ENCODE measurements around the gene EMILIN2. TPM values are rescaled to one million over a fixed set of nuclear protein-coding genes. Genes with fewer than 3 reads are reported as not detected.
"Not testable (repeated sequence)": the region's sequence is repeated elsewhere in the genome, so short reads cannot be mapped to it uniquely, and the experiment has no call there.

Gene EMILIN2
- total RNA-seq, 1 donor from 2014 or later, result 0.53 TPM

GRCh38 chr18:2843146-2843545 is 3.7 kb upstream of the EMILIN2 start:
- DNase-seq (ENCODE audit: low spot score), result peak; percentile 21

GRCh38 chr18:2845172-2845571 is 1.6 kb upstream of the EMILIN2 start:
- DNase-seq (ENCODE audit: low spot score), result peak; percentile 26

More at GRCh38 chr18:2843146-2843545, 3.7 kb upstream of the EMILIN2 start:
- no peak for ATAC-seq

GRCh38 chr18:2847317-2848246 is 776 bp downstream of the EMILIN2 start:
- ATAC-seq (peak; percentile 19), DNase-seq (ENCODE audit: low spot score) (peak; percentile 42)

More at GRCh38 chr18:2845172-2845571, 1.6 kb upstream of the EMILIN2 start:
- no peak for ATAC-seq

GRCh38 chr18:2848247-2849246 is 1.7 kb downstream of the EMILIN2 start:
- no peak for ATAC-seq
- peak; percentile 7 for DNase-seq (ENCODE audit: low spot score)

GRCh38 chr18:2850816-2851215 is 4.0 kb downstream of the EMILIN2 start:
- DNase-seq (ENCODE audit: low spot score) (peak; percentile 14), ATAC-seq (no peak)

GRCh38 chr18:2851771-2852170 is 5.0 kb downstream of the EMILIN2 start:
- DNase-seq (ENCODE audit: low spot score) (no peak), ATAC-seq (no peak)

DNA sequence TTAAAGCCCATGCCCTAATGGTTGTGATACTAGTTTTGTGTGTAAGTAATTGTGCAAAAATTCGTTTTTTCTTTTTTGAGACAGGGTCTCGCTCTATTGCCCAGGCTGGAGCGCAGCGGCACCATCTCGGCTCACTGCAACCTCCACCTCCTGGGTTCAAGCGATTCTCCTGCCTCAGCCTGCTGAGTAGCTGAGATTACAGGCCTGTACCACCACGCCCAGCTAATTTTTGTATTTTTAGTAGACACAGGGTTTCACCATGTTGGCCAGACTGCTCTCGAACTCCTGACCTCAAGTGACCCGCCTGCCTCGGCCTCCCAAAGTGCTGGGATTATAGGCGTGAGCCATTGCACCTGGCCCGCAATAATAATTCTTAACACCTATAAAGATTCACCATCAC is 5.7 kb downstream of the EMILIN2 start:
- DNase-seq (ENCODE audit: low spot score), result peak; percentile 10
- ATAC-seq, result not testable (repeated sequence)

GRCh38 chr18:2853173-2853925 is 6.5 kb downstream of the EMILIN2 start:
- no peak for ATAC-seq
- peak; percentile 22 for DNase-seq (ENCODE audit: low spot score)

DNA sequence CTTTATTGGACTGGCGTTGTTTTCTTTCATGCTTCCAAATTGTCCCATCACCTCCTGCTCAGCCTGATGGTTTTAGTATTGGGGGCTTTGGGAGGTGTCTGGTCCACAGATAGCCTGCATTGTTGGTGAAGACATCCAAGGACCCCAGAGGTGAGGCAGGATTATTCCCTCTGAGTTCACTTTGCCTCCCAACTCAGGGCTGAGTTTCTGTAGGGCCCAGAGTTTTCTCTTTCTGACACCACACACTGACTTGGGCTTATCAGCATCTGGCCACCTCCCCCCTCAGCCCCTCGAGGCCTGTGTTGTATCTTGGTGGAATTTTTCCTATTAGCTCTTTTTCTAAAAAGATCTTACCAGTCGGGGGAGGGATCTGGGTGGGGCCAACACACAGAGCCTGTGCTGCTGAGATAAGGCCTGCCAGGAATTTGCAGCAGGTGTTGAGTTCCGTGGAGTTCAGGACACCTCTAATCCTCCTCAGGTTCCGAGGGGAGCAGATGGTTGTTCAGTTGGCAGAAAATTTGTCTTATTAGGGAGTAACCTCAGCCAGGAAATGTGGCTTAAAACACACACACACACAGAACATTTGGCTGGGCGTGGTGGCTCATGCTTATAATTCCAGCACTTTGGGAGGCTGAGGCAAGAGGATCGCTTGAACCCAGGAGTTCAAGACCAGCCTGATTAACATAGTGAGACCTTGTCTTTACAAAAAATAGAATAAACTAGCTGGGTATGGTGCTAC is 7.3 kb downstream of the EMILIN2 start:
- ATAC-seq (no peak), DNase-seq (ENCODE audit: low spot score) (peak; percentile 10)

GRCh38 chr18:2854875-2855274 is 8.1 kb downstream of the EMILIN2 start:
- DNase-seq (ENCODE audit: low spot score), result peak; percentile 22
- no peak for ATAC-seq

DNA sequence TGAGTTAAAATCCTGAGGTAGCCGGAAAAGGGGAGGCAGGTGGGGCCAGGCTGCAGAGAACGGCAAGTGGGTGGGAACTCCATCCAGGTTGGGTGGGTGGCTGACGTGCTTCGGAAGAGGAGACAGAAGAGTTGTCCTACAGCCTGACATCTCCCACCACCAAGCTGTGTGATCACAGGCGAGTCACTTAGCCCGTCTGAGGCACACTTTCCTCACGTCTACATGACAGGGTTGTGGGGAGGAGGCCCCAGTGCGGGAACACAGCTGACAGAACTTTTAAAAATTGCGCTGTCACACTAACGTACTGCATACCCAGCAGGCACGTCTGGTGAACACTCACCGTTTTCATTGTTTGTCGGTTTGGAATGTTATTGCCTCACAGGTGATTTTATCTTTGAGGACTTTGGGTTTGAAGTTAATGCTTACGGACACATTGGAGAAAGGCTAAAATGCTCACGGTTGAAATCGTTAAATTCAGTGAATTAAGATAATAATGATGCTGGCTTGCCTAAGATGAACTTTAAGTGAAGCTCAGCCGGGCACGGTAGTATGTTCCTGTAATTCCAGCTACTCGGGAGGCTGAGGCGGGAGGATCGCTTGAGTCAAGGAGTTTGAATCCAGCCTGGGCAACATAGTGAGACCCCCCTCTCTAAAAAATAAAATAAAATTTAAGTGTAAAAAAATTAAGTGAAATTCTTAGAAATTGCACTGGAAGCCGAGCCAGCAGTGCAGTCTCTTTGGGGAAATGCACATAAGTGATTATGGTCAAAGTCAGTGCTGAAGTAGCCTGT is 8.9 kb downstream of the EMILIN2 start:
- no peak for ATAC-seq

GRCh38 chr18:2856547-2857170 is 9.9 kb downstream of the EMILIN2 start:
- ATAC-seq (no peak), DNase-seq (ENCODE audit: low spot score) (peak; percentile 3)

More for the DNA sequence above, 8.9 kb downstream of the EMILIN2 start:
- peak; percentile 32 for DNase-seq (ENCODE audit: low spot score)

DNA sequence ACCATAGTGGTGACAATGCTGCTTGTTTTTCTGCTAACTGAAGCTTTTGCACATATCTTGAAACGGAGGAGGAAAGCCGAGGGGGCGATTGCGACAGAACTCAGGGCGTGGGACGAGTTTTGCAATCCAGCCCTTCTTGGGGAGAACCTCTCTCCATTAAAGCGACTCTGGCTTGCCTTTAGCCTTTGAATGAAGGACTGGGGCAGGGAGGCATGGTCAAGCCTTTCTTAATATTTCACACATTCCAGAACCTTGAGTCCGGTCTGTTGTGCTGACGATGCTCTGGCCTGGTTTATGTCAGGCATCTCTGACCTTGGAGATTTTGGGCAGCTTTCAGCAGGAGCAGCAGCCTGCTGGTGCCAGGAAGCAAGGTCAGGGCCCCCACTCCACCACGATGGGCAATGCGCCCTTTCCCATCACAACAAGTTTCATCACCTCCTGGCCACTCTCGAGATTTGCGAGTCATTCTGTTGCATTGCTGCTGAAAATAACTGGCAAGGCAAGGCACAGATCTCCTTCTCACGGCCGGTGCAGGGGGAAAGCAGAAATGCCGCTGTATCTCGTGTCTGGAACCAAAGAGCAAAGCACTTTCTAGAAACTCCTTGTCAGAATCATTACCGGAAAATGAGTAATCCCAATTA is 10.8 kb downstream of the EMILIN2 start:
- peak; percentile 54 for DNase-seq (ENCODE audit: low spot score)
- ATAC-seq, result peak; percentile 45

GRCh38 chr18:2860397-2860796 is 13.6 kb downstream of the EMILIN2 start:
- not testable (repeated sequence) for DNase-seq (ENCODE audit: low spot score); ATAC-seq

DNA sequence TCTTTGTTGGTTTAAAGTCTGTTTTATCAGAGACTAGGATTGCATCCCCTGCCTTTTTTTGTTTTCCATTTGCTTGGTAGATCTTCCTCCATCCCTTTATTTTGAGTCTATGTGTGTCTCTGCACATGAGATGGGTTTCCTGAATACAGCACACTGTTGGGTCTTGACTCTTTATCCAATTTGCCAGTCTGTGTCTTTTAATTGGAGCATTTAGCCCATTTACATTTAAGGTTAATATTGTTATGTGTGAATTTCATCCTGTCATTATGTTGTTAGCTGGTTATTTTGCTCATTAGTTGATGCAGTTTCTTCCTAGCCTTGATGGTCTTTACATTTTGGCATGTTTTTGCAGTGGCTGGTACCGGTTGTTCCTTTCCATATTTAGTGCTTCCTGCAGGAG is 17.2 kb downstream of the EMILIN2 start:
- ATAC-seq; DNase-seq (ENCODE audit: low spot score): not testable (repeated sequence)

DNA sequence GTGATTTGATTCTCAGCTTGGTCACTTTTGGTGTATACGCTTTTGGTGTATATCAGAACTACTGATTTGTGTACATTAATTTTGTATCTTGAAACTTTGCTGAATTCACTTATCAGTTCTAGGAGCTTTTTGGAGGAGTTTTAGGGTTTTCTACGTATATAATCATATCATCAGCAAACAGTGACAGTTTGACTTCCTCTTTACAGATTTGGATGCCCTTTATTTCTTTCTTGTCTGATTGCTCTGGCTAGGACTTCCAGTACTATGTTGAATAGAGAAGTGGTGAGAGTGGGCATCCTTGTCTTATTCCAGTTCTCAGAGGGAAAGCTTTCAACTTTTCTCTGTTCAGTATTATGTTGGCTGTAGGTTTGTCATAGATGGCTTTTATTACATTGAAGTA is 19.7 kb downstream of the EMILIN2 start:
- not testable (repeated sequence) for DNase-seq (ENCODE audit: low spot score); ATAC-seq

GRCh38 chr18:2869207-2869606 is 22.4 kb downstream of the EMILIN2 start:
- ATAC-seq (no peak), DNase-seq (ENCODE audit: low spot score) (no peak)
